Astrocyte of the cerebellum (primary cell): ENCODE measurements around the gene ST8SIA4.

ENCODE experiments used
- DNase-seq: peaks from one replicate; pipeline ENCODE4 v3.0.0-alpha.2; 2011; ENCODE audit warnings: low read depth
- H3K4me3 ChIP-seq: 2 replicates; pipeline ENCODE4 v1.5.1; 2011; ENCODE audit warnings: mild to moderate bottlenecking, low read depth, low read length, moderate library complexity
- in situ Hi-C: cut with HindIII; loops from 2 replicates; pipeline ENCODE4 v1.10.0; 2017; ENCODE audit warnings: low sequenced_read_pairs
- TF ChIP-seq, protein P1 (sequence below): IDR thresholded peaks from 2 replicates; pipeline ENCODE4 v1.5.1; 2012; ENCODE audit warnings: low read length, low read depth, moderate library complexity, mild to moderate bottlenecking; ENCODE audit errors: missing control alignments

Gene ST8SIA4

DNA sequence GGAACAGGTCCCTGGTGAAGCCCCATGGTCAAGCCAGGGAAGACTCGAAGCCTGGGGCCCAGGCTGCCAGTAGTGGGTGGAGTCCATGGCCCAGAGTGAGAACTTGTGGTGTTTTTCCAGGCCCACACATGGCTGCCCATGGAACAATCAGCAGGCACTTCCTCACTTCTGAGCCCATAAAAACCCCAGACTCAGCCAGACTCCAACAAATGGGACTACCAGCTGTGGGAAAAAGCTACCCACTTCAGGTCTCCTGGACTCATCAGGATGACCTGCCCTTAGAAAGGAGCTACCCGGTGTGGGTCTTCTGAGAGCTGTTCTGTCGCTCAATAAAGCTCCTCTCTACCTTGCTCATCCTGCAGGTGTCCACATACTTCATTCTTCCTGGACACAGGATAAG lies 108.9 kb downstream of the ST8SIA4 start:
- H3K4me3 ChIP-seq = no peak overlapping the region
- DNase-seq = no peak
- in situ Hi-C loops = no loop called here
- TF ChIP-seq, protein P1, sequence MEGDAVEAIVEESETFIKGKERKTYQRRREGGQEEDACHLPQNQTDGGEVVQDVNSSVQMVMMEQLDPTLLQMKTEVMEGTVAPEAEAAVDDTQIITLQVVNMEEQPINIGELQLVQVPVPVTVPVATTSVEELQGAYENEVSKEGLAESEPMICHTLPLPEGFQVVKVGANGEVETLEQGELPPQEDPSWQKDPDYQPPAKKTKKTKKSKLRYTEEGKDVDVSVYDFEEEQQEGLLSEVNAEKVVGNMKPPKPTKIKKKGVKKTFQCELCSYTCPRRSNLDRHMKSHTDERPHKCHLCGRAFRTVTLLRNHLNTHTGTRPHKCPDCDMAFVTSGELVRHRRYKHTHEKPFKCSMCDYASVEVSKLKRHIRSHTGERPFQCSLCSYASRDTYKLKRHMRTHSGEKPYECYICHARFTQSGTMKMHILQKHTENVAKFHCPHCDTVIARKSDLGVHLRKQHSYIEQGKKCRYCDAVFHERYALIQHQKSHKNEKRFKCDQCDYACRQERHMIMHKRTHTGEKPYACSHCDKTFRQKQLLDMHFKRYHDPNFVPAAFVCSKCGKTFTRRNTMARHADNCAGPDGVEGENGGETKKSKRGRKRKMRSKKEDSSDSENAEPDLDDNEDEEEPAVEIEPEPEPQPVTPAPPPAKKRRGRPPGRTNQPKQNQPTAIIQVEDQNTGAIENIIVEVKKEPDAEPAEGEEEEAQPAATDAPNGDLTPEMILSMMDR = no peak

DNA sequence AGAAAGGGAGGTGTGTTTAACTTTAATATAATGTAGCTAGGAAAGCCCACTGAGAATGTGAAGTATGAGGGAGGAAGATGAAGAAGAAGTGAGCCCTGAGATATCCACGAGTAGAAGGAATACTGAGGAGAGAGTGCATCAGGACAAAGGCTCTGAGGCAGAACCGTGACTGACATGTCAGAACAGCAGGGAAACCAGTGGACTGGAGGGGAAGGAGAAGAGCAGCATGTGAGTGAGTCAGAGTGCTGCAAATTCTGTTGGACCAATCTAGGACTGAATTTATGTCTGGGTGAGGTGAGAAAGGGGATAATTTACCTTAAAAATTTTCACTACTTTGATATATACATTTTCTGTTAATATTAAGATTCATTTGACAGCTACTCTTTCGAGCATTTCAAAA lies 110.3 kb downstream of the ST8SIA4 start:
- no peak for DNase-seq
- H3K4me3 ChIP-seq = no peak overlapping the region
- TF ChIP-seq, protein P1 = no peak
- in situ Hi-C loops = no loop called here

DNA sequence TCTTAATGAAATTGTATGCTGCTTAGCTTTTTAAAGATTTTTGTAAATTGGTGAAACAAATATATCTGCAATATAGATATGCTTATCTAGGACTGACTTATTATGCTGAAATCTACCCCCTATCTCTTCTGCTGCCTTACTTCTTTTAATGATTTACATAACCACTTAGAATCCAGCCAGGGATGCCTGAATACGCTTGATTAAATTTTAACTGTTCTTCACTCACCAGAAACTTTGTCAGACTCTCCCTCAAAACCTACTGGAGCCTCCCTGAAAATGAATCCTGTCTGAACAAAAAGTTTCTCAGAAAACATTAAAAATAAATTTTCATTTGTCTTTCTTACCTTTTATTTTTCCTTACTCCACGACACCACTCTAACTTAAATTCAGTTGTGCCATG lies 111.7 kb downstream of the ST8SIA4 start:
- in situ Hi-C loops = no loop called here
- H3K4me3 ChIP-seq = no peak overlapping the region
- no peak for DNase-seq
- TF ChIP-seq, protein P1 = no peak

DNA sequence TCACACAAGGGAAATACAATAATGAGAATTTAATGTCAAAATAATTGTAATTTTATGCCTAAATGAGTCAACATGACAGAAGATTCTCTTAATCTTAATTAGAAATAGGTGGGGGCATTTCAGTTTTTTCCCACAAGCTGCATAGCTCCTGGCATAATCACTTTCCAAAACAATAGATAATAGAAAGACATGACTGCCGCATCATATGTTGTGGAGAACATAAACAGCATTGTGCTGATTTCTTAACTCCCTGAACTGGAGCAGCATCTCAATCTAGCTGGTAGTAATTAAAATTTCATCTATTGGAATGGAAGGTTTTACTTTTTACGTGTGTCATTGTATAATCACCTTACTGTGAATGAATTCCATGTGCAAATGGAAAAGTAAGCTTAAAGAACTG lies 112.1 kb downstream of the ST8SIA4 start:
- TF ChIP-seq, protein P1 = no peak
- no peak overlapping the region for H3K4me3 ChIP-seq
- in situ Hi-C loops = no loop called here
- DNase-seq = no peak

DNA sequence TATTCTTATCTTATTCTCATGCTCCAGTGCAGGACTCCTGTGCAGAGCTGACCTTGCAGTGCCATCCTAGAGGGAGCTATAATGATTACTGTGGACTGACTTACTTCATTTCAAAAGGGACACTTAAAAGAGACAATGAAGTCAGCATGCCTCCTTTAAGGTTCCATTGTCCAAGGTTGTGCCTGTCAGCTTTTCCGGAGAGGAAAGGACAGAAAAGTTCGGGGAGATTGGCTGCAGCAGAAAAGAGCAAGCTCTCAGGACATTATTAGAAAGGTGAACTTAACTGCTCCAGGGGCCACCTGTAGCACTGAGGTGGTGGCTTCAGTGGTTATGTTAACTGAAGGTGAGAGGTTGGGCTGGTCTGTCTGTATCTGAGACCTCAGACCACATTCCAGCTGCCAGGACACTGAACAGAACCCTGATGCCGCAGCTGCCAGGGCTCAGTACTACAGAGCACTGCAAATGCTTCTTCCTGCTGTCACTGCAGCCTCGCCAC lies 112.9 kb downstream of the ST8SIA4 start:
- no peak overlapping the region for H3K4me3 ChIP-seq
- no peak for DNase-seq
- TF ChIP-seq, protein P1 = no peak
- in situ Hi-C loops = no loop called here

DNA sequence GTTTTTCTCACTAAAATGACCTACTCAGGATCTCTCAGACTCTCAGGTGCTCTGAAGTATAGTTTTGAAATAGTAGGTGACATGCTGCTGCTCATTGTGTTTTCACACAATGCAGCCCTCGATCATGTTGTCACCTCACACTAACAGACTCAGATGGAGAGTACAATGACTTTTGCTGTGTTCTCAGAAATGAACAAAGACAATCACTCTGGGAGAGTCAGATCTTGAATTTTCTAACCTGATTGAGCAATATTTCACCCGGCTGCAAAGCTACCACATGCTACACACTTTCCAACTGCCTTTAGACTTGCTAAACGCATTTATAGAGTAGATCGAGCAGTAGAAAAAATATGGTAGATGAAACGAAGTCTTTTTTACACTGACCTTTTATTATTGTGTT lies 113.4 kb downstream of the ST8SIA4 start:
- no peak overlapping the region for H3K4me3 ChIP-seq
- no peak for DNase-seq
- TF ChIP-seq, protein P1 = no peak
- in situ Hi-C loops = no loop called here

DNA sequence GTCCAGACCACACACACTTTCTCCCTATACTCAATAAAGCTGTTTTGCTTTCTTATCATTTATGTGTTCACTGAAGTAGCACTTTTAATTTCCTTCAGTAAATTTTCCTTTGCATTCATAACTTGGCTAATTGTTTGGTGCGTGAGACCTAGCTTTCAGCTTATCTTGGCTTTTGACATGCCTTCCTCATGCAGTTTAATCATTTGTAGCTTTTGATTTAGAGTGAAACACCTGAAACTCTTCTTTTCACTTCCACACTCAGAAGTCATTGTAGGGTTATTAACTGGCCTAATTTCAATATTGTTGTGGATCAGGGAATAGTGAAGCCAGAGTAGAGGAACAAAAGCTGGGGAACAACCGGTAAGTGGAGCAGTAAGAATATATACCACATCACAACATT lies 114.7 kb downstream of the ST8SIA4 start:
- in situ Hi-C loops = no loop called here
- no peak for DNase-seq
- TF ChIP-seq, protein P1 = no peak
- no peak overlapping the region for H3K4me3 ChIP-seq
